Jurkat, Clone E6-1 (cell line): ENCODE measurements around the gene OLIG1.
A peak's percentile ranks its signal among the peaks of the same experiment; 100 is the strongest.

ENCODE experiments used
- DNase-seq: peaks from one replicate; pipeline ENCODE4 v3.0.0-alpha.2; 2011; ENCODE audit warnings: low read depth, low spot score
- H3K4me3 ChIP-seq: 2 replicates; pipeline ENCODE4 v1.5.1; 2011; ENCODE audit warnings: mild to moderate bottlenecking, low read length, control low read depth, moderate library complexity

OLIG1 gene

GRCh38 chr21:33076600-33077329 is 6.8 kb downstream of the OLIG1 start:
- DNase-seq = no peak
- no peak overlapping the region for H3K4me3 ChIP-seq

GRCh38 chr21:33078907-33079582 is 9.1 kb downstream of the OLIG1 start:
- DNase-seq = no peak
- H3K4me3 ChIP-seq = no peak overlapping the region

- no peak for DNase-seq
- H3K4me3 ChIP-seq = no peak overlapping the region
Observed at GRCh38 chr21:33080376-33080775, 10.4 kb downstream of the OLIG1 start.

GRCh38 chr21:33080776-33081175 is 10.8 kb downstream of the OLIG1 start:
- H3K4me3 ChIP-seq = no peak overlapping the region
- DNase-seq = no peak

GRCh38 chr21:33088384-33088783 is 18.4 kb downstream of the OLIG1 start:
- H3K4me3 ChIP-seq = no peak overlapping the region
- no peak for DNase-seq

GRCh38 chr21:33089395-33090119 is 19.6 kb downstream of the OLIG1 start:
- no peak for DNase-seq
- no peak overlapping the region for H3K4me3 ChIP-seq

- DNase-seq = no peak
Observed at GRCh38 chr21:33096426-33096825, 26.5 kb downstream of the OLIG1 start.

GRCh38 chr21:33099131-33099530 is 29.2 kb downstream of the OLIG1 start:
- no peak overlapping the region for H3K4me3 ChIP-seq
- DNase-seq = no peak

More at GRCh38 chr21:33096426-33096825, 26.5 kb downstream of the OLIG1 start:
- H3K4me3 ChIP-seq = no peak overlapping the region

GRCh38 chr21:33101300-33101911 is 31.5 kb downstream of the OLIG1 start:
- no peak for DNase-seq
- no peak overlapping the region for H3K4me3 ChIP-seq

- no peak overlapping the region for H3K4me3 ChIP-seq
- DNase-seq = no peak
Observed at GRCh38 chr21:33105088-33105487, 35.1 kb downstream of the OLIG1 start.

GRCh38 chr21:33108228-33108627 is 38.3 kb downstream of the OLIG1 start:
- no peak overlapping the region for H3K4me3 ChIP-seq
- DNase-seq = no peak

GRCh38 chr21:33109574-33110339 is 39.8 kb downstream of the OLIG1 start:
- peak; percentile 27 for DNase-seq
- H3K4me3 ChIP-seq = peak overlapping the region; percentile 25

- no peak for DNase-seq
- H3K4me3 ChIP-seq = no peak overlapping the region
Observed at GRCh38 chr21:33110340-33110715, 40.4 kb downstream of the OLIG1 start.

GRCh38 chr21:33111577-33111976 is 41.6 kb downstream of the OLIG1 start:
- no peak for DNase-seq
- no peak overlapping the region for H3K4me3 ChIP-seq

- H3K4me3 ChIP-seq = no peak overlapping the region
- no peak for DNase-seq
Observed at GRCh38 chr21:33112151-33112550, 42.2 kb downstream of the OLIG1 start.

- no peak for DNase-seq
- H3K4me3 ChIP-seq = no peak overlapping the region
Observed at GRCh38 chr21:33112681-33113080, 42.7 kb downstream of the OLIG1 start.

- H3K4me3 ChIP-seq = no peak overlapping the region
- DNase-seq = no peak
Observed at GRCh38 chr21:33113131-33113530, 43.2 kb downstream of the OLIG1 start.

GRCh38 chr21:33114276-33114675 is 44.3 kb downstream of the OLIG1 start:
- no peak for DNase-seq
- no peak overlapping the region for H3K4me3 ChIP-seq
